Mesodermal cell (in vitro differentiated cells): ENCODE measurements around the gene PEAR1.

Experiments
- H3K27ac ChIP-seq: 2 replicates; pipeline ENCODE4 v1.7.0; 2013; ENCODE audit warnings: mild to moderate bottlenecking, low read depth, low read length, moderate library complexity; ENCODE audit not compliant: severe bottlenecking
- H3K36me3 ChIP-seq: 2 replicates; pipeline ENCODE4 v1.7.1; 2013; ENCODE audit warnings: mild to moderate bottlenecking, low read length, moderate library complexity; ENCODE audit not compliant: control insufficient read depth, insufficient read depth
- H3K4me1 ChIP-seq: one replicate; pipeline ENCODE4 v1.7.1; 2013; ENCODE audit warnings: mild to moderate bottlenecking, low read length; ENCODE audit not compliant: insufficient read depth, control insufficient read depth, poor library complexity, severe bottlenecking
- H3K4me3 ChIP-seq: 2 replicates; pipeline ENCODE4 v1.7.0; 2013; ENCODE audit warnings: low read length, control low read depth, mild to moderate bottlenecking; ENCODE audit not compliant: insufficient read depth, poor library complexity, severe bottlenecking; ENCODE audit errors: extremely low read depth
- H3K9me3 ChIP-seq: 2 replicates; pipeline ENCODE4 v1.7.1; 2013; ENCODE audit warnings: mild to moderate bottlenecking, low read length, moderate library complexity; ENCODE audit not compliant: control insufficient read depth
- WGBS, 2 experiments: methylation state at CpG; one replicate each; pipeline ENCODE4 v1.1.5; 2013; ENCODE audit warnings: missing lambda C conversion rate in 2 of 2; ENCODE audit not compliant: insufficient coverage in 2 of 2; 5-methylcytosine and 5-hydroxymethylcytosine counted together

The PEAR1 gene

DNA sequence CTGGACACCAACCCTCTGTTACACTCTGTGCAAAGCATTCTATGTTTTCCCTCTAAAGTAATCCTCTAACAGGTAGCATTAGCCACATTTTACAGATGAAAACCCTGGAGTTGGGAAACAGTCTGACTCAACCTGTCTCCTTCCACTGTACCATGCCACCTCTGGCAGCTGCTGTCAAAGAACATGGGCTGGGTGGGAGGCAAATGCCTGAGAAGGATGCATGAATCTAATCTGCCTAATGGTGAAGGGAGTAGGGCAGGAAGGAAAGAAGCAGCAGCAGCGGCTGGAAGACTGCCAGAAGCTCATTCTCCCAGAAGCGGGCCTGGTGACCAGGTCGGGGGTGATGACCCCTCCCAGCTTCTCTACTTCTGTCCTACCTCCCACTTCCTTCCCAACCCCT is 48.7 kb downstream of the PEAR1 start:
- Histone ChIP-seq H3K27ac (no peak overlapping the region), H3K36me3 (peaks cover 89% of the 10 kb centered on the region), H3K4me3 (no peak overlapping the region), H3K9me3 (no peaks in the 10 kb centered on the region), H3K4me1 (no peaks in the 10 kb centered on the region)
- WGBS, 2 experiments: 93% methylated on average over 3 of the region's 3 CpGs; no CpG with 5 or more reads in 1 of the 2 experiments

GRCh38 chr1:156942576-156942975 is 49.1 kb downstream of the PEAR1 start:
- Histone ChIP-seq H3K9me3 (no peaks in the 10 kb centered on the region), H3K4me1 (no peaks in the 10 kb centered on the region), H3K36me3 (peaks cover 93% of the 10 kb centered on the region), H3K27ac (no peak overlapping the region), H3K4me3 (no peak overlapping the region)
- 95% methylated on average over 4 to 5 of the region's 7 CpGs for WGBS, 2 experiments

DNA sequence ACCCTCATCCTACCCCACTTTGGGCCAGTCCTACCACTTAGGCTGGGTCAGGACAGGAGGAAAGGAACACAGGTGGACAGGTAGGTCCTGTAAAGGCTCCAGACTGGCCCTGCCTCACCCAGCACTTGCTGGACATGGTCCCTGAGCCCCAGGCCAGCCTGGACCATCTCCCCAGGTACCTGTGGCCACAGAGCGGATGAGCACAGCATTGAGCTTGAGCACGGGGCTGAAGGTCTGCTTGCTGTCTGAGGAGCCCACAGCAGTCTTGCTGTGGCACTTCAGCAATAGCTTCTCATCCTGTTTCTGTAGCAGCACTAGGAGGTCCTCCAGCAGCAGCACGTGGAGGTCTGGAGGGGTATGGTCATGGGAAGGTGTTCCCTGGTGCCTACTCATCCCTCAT is 50.2 kb downstream of the PEAR1 start:
- Histone ChIP-seq H3K27ac (no peak overlapping the region), H3K36me3 (peaks cover 95% of the 10 kb centered on the region), H3K4me3 (no peak overlapping the region), H3K9me3 (no peaks in the 10 kb centered on the region), H3K4me1 (no peaks in the 10 kb centered on the region)
- 94 to 100% methylated on average over 2 to 3 of the region's 3 CpGs for WGBS, 2 experiments

- Histone ChIP-seq H3K4me3 (no peak overlapping the region), H3K9me3 (no peaks in the 10 kb centered on the region)
- 100% methylated on average over 1 of the region's 1 CpG; no CpG with 5 or more reads in 1 of the 2 experiments for WGBS, 2 experiments
Observed at GRCh38 chr1:156944268-156944667, 50.8 kb downstream of the PEAR1 start.

GRCh38 chr1:156944848-156945247 is 51.3 kb downstream of the PEAR1 start:
- H3K9me3 ChIP-seq: no peaks in the 10 kb centered on the region
- H3K4me3 ChIP-seq: no peak overlapping the region
- H3K36me3 ChIP-seq: peaks cover 84% of the 10 kb centered on the region
- WGBS, 2 experiments: 97 to 100% methylated on average over 2 to 8 of the region's 8 CpGs
- no peak overlapping the region for H3K27ac ChIP-seq
- peaks cover 8% of the 10 kb centered on the region for H3K4me1 ChIP-seq

More at GRCh38 chr1:156944268-156944667, 50.8 kb downstream of the PEAR1 start:
- peaks cover 90% of the 10 kb centered on the region for H3K36me3 ChIP-seq
- peaks cover 4% of the 10 kb centered on the region for H3K4me1 ChIP-seq
- no peak overlapping the region for H3K27ac ChIP-seq

DNA sequence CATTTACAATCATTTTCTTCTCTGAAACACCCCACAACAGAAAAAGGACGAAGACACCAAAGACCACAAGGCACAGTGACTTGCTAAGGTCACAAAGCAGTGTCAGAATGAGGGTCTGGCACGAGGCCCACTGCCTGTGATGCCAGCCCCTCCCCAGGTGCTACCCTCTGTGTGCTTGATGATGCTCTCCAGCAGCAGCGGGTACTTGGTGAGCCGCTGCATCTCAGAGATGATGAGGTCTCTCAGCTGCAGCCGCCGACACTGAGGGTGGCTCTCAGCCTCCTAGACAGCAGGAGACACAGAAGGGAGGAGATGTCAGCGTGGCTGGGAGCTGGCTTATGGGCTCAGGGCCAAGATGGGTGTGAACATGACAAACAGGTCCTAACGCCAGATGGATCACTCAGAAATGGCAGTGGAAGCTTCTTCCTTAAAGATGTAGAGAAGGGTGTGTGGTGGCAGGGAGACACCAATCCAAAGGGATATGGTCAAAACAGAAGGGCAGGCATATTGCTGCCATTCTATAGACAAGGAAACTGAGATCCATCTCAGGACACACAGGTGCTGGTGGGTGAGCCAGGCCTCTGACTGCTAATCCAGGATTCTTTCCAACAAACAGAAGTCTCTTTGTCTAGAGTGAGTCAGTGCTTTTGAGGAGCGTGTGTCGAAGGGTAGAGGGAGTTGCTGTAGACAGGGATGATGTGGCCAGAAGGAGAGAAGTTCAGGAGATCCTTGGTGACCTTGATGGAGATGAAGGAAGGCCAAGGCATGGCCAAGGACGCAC is 52.6 kb downstream of the PEAR1 start:
- Histone ChIP-seq H3K4me1 (peaks cover 8% of the 10 kb centered on the region), H3K27ac (no peak overlapping the region), H3K4me3 (no peak overlapping the region), H3K36me3 (peaks cover 80% of the 10 kb centered on the region), H3K9me3 (no peaks in the 10 kb centered on the region)
- 95 to 96% methylated on average over 10 of the region's 11 CpGs for WGBS, 2 experiments

GRCh38 chr1:156947127-156947526 is 53.6 kb downstream of the PEAR1 start:
- peaks cover 81% of the 10 kb centered on the region for H3K36me3 ChIP-seq
- WGBS, 2 experiments: 97 to 100% methylated on average over 5 to 9 of the region's 9 CpGs
- H3K27ac ChIP-seq: no peak overlapping the region

DNA sequence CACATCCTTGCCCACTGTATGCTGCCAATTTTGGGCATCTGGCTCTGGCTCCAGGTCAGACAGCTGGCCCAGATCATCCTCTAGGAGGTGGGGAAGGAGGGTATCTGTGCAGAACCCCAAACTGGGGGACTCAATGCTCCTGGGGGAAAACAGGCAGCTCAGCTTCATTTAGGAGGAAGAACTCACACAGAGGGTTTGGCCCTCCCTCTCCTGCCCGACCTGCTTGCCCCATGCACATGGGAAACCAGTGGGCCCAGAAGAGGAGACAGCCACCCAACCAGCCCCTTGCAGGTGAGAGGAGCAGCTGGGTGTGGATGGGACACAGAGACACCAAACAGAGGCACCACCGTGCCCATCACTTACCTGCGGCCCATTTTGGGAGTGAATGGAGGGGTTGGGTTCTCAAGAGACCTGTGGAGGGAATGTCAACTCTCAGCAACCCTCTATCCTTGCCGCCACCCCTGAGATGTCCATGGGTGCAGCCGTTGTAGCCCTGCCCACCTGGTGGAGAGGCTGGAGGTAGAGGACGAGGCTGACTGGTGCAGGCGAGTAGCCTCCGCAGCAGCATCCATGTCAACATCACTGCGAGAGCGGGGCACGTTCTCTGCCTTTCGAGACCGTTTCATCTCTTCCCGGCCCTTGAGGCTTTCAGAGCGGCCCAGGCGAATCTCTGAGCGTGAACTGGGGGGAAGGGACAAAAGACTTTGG is 54.5 kb downstream of the PEAR1 start:
- no peaks in the 10 kb centered on the region for H3K9me3 ChIP-seq
- no peak overlapping the region for H3K4me3 ChIP-seq
- peaks cover 15% of the 10 kb centered on the region for H3K4me1 ChIP-seq
- H3K27ac ChIP-seq: no peak overlapping the region
- H3K36me3 ChIP-seq: peaks cover 78% of the 10 kb centered on the region
- WGBS, 2 experiments: 99 to 100% methylated on average over 10 to 14 of the region's 17 CpGs

More at GRCh38 chr1:156947127-156947526, 53.6 kb downstream of the PEAR1 start:
- Histone ChIP-seq H3K4me1 (peaks cover 15% of the 10 kb centered on the region), H3K9me3 (no peaks in the 10 kb centered on the region), H3K4me3 (no peak overlapping the region)

- H3K27ac ChIP-seq: peak overlapping the region; percentile 50
- WGBS, 2 experiments: 44 to 54% methylated on average over 4 of the region's 4 CpGs
- H3K4me1 ChIP-seq: peaks cover 15% of the 10 kb centered on the region
- no peak overlapping the region for H3K4me3 ChIP-seq
- no peaks in the 10 kb centered on the region for H3K9me3 ChIP-seq
- peaks cover 78% of the 10 kb centered on the region for H3K36me3 ChIP-seq
Observed at GRCh38 chr1:156948708-156949107, 55.2 kb downstream of the PEAR1 start.

GRCh38 chr1:156949127-156949526 is 55.6 kb downstream of the PEAR1 start:
- Histone ChIP-seq H3K9me3 (no peaks in the 10 kb centered on the region), H3K4me3 (no peak overlapping the region), H3K27ac (peak overlapping the region; percentile 50), H3K36me3 (peaks cover 76% of the 10 kb centered on the region), H3K4me1 (peaks cover 15% of the 10 kb centered on the region)
- WGBS, 2 experiments: 80 to 94% methylated on average over 3 to 5 of the region's 5 CpGs

- Histone ChIP-seq H3K4me1 (peaks cover 15% of the 10 kb centered on the region), H3K27ac (no peak overlapping the region), H3K4me3 (no peak overlapping the region), H3K36me3 (peaks cover 75% of the 10 kb centered on the region), H3K9me3 (no peaks in the 10 kb centered on the region)
- 98 to 100% methylated on average over 3 to 5 of the region's 5 CpGs for WGBS, 2 experiments
Observed at GRCh38 chr1:156951371-156951770, 57.9 kb downstream of the PEAR1 start.
